ENCODE measurements around the gene PRTG. TPM values are rescaled to one million over a fixed set of nuclear protein-coding genes. Genes with fewer than 3 reads are reported as not detected.
"Not testable (repeated sequence)": the region's sequence is repeated elsewhere in the genome, so short reads cannot be mapped to it uniquely, and the experiment has no call there.

Gene PRTG
- total RNA-seq, 1 experiment from 2014 or later: not detected

DNA sequence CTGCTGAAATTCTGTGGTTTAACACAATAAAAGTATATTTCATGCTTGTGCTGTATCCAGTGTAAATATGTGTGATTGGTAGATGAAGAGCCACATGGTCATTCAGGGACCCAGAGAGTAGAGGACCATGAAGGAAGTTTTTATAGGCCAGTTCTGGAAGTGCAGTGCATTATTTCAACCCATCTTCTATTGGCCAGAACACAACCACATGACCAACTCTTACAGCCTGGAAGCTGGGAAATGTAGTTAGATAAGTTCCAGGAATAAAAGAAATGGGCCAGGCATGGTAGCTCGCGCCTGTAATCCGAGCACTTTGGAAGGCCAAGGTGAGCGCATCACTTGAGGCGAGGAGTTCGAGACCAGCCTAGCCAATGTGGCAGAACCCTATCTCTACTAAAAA lies 21.4 kb upstream of the PRTG start:
- no peaks in the 10 kb centered on the region for H3K27me3 ChIP-seq (ENCODE audit: low read length)

GRCh38 chr15:55758580-55758986 lies 15.6 kb upstream of the PRTG start:
- DNase-seq: no peak
- H4K20me1 ChIP-seq (ENCODE audit: insufficient read depth, low read depth, low read length): no peaks in the 10 kb centered on the region
- H3K4me3 ChIP-seq (ENCODE audit: low read length): no peak overlapping the region
- H2AFZ ChIP-seq (ENCODE audit: low read length): no peak overlapping the region
- H3K4me2 ChIP-seq (ENCODE audit: low read depth, low read length, poor library complexity, severe bottlenecking): no peak overlapping the region
- no peak overlapping the region for H3K27ac ChIP-seq (ENCODE audit: low read length)
- no peaks in the 10 kb centered on the region for H3K36me3 ChIP-seq (ENCODE audit: insufficient read depth, low read length)
- H3K79me2 ChIP-seq (ENCODE audit: low read length): no peaks in the 10 kb centered on the region
- no peaks in the 10 kb centered on the region for H3K27me3 ChIP-seq (ENCODE audit: low read length)
- H3K4me1 ChIP-seq (ENCODE audit: low read length): no peaks in the 10 kb centered on the region
- no peaks in the 10 kb centered on the region for H3K9me3 ChIP-seq (ENCODE audit: low read length)
- no peak overlapping the region for H3K9ac ChIP-seq (ENCODE audit: low read length)
- H3K9me2 ChIP-seq (replicated peaks; ENCODE audit: insufficient read depth, low read length): no peaks in the 10 kb centered on the region

More for the DNA sequence above, 21.4 kb upstream of the PRTG start:
- Histone ChIP-seq H3K4me2 (ENCODE audit: low read depth, low read length, poor library complexity, severe bottlenecking) (no peak overlapping the region), H2AFZ (ENCODE audit: low read length) (no peak overlapping the region), H3K79me2 (ENCODE audit: low read length) (no peaks in the 10 kb centered on the region), H3K27ac (ENCODE audit: low read length) (no peak overlapping the region), H3K9me2 (replicated peaks; ENCODE audit: insufficient read depth, low read length) (no peaks in the 10 kb centered on the region), H3K4me3 (ENCODE audit: low read length) (no peak overlapping the region), H4K20me1 (ENCODE audit: insufficient read depth, low read depth, low read length) (no peaks in the 10 kb centered on the region), H3K4me1 (ENCODE audit: low read length) (no peaks in the 10 kb centered on the region), H3K9me3 (ENCODE audit: low read length) (no peaks in the 10 kb centered on the region), H3K36me3 (ENCODE audit: insufficient read depth, low read length) (no peaks in the 10 kb centered on the region), H3K9ac (ENCODE audit: low read length) (no peak overlapping the region)
- DNase-seq: no peak

GRCh38 chr15:55753433-55753832 lies 10.5 kb upstream of the PRTG start:
- DNase-seq; H3K4me1 ChIP-seq (ENCODE audit: low read length): not testable (repeated sequence)

DNA sequence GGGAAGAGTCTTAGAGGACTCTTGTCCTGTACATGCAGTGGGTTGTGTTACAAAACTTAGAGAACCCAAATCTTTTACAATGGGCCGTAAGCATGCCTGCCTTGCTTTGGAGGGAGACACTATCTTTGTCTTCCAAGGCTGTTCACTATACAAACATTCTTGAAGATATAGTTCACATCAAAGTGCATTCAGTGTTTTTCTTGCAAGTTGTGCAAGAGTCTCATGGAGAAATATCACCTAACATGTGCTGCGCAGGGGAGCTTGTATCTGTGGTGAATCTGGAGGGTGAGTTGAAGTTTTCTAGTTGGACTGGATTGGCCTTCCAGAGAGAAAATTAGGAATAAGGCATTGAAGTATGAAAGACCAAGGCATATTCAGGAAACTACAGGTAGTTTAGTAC lies 7.8 kb upstream of the PRTG start:
- Histone ChIP-seq H3K27ac (ENCODE audit: low read length) (no peak overlapping the region), H3K4me3 (ENCODE audit: low read length) (no peak overlapping the region), H3K27me3 (ENCODE audit: low read length) (no peaks in the 10 kb centered on the region), H4K20me1 (ENCODE audit: insufficient read depth, low read depth, low read length) (no peaks in the 10 kb centered on the region), H3K9ac (ENCODE audit: low read length) (no peak overlapping the region), H3K9me3 (ENCODE audit: low read length) (no peaks in the 10 kb centered on the region), H3K4me2 (ENCODE audit: low read depth, low read length, poor library complexity, severe bottlenecking) (no peak overlapping the region), H3K79me2 (ENCODE audit: low read length) (no peaks in the 10 kb centered on the region), H3K4me1 (ENCODE audit: low read length) (no peaks in the 10 kb centered on the region), H2AFZ (ENCODE audit: low read length) (no peak overlapping the region), H3K36me3 (ENCODE audit: insufficient read depth, low read length) (no peaks in the 10 kb centered on the region), H3K9me2 (replicated peaks; ENCODE audit: insufficient read depth, low read length) (no peaks in the 10 kb centered on the region)
- DNase-seq: no peak

More at GRCh38 chr15:55753433-55753832, 10.5 kb upstream of the PRTG start:
- not testable (repeated sequence) for H3K4me3 ChIP-seq (ENCODE audit: low read length); H3K79me2 ChIP-seq (ENCODE audit: low read length); H4K20me1 ChIP-seq (ENCODE audit: insufficient read depth, low read depth, low read length); H3K36me3 ChIP-seq (ENCODE audit: insufficient read depth, low read length); H2AFZ ChIP-seq (ENCODE audit: low read length); H3K27me3 ChIP-seq (ENCODE audit: low read length); H3K4me2 ChIP-seq (ENCODE audit: low read depth, low read length, poor library complexity, severe bottlenecking); H3K9me3 ChIP-seq (ENCODE audit: low read length); H3K9ac ChIP-seq (ENCODE audit: low read length); H3K9me2 ChIP-seq (replicated peaks; ENCODE audit: insufficient read depth, low read length); H3K27ac ChIP-seq (ENCODE audit: low read length)

- Histone ChIP-seq H3K9ac (ENCODE audit: low read length) (no peak overlapping the region), H2AFZ (ENCODE audit: low read length) (no peak overlapping the region), H3K79me2 (ENCODE audit: low read length) (no peaks in the 10 kb centered on the region), H3K27ac (ENCODE audit: low read length) (no peak overlapping the region), H4K20me1 (ENCODE audit: insufficient read depth, low read depth, low read length) (no peaks in the 10 kb centered on the region), H3K4me1 (ENCODE audit: low read length) (no peaks in the 10 kb centered on the region), H3K9me2 (replicated peaks; ENCODE audit: insufficient read depth, low read length) (no peaks in the 10 kb centered on the region), H3K4me3 (ENCODE audit: low read length) (no peak overlapping the region), H3K9me3 (ENCODE audit: low read length) (no peaks in the 10 kb centered on the region), H3K27me3 (ENCODE audit: low read length) (no peaks in the 10 kb centered on the region), H3K36me3 (ENCODE audit: insufficient read depth, low read length) (no peaks in the 10 kb centered on the region), H3K4me2 (ENCODE audit: low read depth, low read length, poor library complexity, severe bottlenecking) (no peak overlapping the region)
- DNase-seq: no peak
Measured at GRCh38 chr15:55743729-55744655, 1.0 kb upstream of the PRTG start.

GRCh38 chr15:55742498-55742926 lies 440 bp downstream of the PRTG start:
- no peak overlapping the region for H3K4me3 ChIP-seq (ENCODE audit: low read length)
- DNase-seq: no peak
- H3K9me2 ChIP-seq (replicated peaks; ENCODE audit: insufficient read depth, low read length): no peaks in the 10 kb centered on the region
- H2AFZ ChIP-seq (ENCODE audit: low read length): no peak overlapping the region
- no peaks in the 10 kb centered on the region for H3K27me3 ChIP-seq (ENCODE audit: low read length)
- no peak overlapping the region for H3K4me2 ChIP-seq (ENCODE audit: low read depth, low read length, poor library complexity, severe bottlenecking)
- H3K4me1 ChIP-seq (ENCODE audit: low read length): no peaks in the 10 kb centered on the region
- no peaks in the 10 kb centered on the region for H3K9me3 ChIP-seq (ENCODE audit: low read length)
- H4K20me1 ChIP-seq (ENCODE audit: insufficient read depth, low read depth, low read length): no peaks in the 10 kb centered on the region
- no peaks in the 10 kb centered on the region for H3K36me3 ChIP-seq (ENCODE audit: insufficient read depth, low read length)
- no peaks in the 10 kb centered on the region for H3K79me2 ChIP-seq (ENCODE audit: low read length)
- H3K9ac ChIP-seq (ENCODE audit: low read length): no peak overlapping the region
- no peak overlapping the region for H3K27ac ChIP-seq (ENCODE audit: low read length)

DNA sequence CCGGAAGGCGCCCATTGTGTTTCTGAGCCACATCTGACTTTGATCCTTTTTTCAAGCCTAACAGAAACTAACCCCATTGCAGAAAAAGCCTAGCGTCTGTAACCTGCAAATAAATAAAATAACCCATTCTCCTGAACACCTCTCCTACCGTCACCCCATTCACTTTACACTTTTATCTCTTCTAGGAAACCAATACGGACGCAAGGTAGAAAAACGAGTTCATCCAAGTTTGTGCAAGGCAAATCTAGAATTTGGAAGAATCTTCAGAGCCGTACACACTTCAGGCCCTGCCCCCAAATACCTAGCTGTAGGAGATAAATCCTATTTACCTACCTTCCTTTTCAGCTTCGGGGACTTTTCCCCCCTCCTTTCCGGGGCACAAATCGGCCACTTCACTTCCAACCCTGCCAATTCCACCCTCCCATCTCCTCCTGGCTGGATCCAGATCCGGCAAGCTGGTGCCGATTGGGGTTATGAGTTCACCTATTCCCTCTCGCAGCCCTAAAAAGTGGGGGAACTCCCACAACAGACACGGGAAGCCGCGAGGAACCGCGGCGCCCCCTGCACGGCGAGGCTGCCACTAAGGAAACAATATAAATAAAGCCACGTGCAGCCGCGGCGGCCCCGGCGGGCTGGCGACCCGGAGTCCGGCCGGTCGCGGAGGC lies 987 bp downstream of the PRTG start:
- Histone ChIP-seq H3K27ac (ENCODE audit: low read length) (no peak overlapping the region), H3K36me3 (ENCODE audit: insufficient read depth, low read length) (no peaks in the 10 kb centered on the region), H3K4me1 (ENCODE audit: low read length) (no peaks in the 10 kb centered on the region), H3K9ac (ENCODE audit: low read length) (no peak overlapping the region), H4K20me1 (ENCODE audit: insufficient read depth, low read depth, low read length) (no peaks in the 10 kb centered on the region), H3K79me2 (ENCODE audit: low read length) (no peaks in the 10 kb centered on the region), H3K27me3 (ENCODE audit: low read length) (no peaks in the 10 kb centered on the region), H3K4me3 (ENCODE audit: low read length) (no peak overlapping the region), H2AFZ (ENCODE audit: low read length) (no peak overlapping the region), H3K9me3 (ENCODE audit: low read length) (no peaks in the 10 kb centered on the region), H3K9me2 (replicated peaks; ENCODE audit: insufficient read depth, low read length) (no peaks in the 10 kb centered on the region), H3K4me2 (ENCODE audit: low read depth, low read length, poor library complexity, severe bottlenecking) (no peak overlapping the region)
- DNase-seq: no peak

DNA sequence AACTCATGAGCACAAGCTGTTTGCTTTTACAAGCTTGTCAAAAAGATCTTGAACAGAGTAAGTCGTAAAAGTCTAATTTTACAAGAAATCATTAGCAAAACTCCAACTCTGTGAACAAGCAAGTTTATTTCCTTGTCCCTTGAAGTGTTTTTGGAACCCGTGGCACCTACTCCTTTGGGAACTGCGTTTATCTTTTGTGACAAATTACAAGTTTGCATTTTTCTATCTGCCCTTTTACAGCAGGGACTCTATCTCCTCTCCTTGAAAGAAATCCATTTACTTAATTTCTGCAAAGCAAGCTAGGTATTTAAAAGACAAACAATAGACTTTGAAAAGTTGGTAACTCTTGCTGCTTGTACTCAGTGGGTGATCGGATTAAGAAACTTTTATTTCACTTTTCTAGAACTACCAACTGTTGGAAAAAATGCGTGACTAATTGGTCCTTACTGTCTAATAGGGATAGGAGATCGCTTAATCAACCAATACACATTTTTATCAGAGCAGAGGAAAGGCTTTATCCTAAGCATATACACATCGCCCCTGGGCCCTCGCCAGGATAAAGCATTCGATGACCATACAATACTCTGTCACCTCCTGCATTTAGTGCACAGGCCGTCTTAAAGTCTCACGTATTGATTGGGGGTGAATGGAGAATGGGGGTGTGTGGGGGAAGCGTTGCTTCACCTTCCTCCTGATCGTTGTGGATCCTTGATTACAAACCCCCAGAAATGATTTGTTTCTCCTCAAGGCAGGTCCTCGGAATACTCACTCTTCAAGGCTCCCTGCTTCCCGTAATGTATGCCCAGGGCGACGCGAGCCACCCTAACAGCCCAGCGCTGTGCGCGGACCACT lies 1.7 kb downstream of the PRTG start:
- Histone ChIP-seq H3K79me2 (ENCODE audit: low read length) (no peaks in the 10 kb centered on the region), H4K20me1 (ENCODE audit: insufficient read depth, low read depth, low read length) (no peaks in the 10 kb centered on the region), H3K36me3 (ENCODE audit: insufficient read depth, low read length) (no peaks in the 10 kb centered on the region), H3K27me3 (ENCODE audit: low read length) (no peaks in the 10 kb centered on the region), H3K9ac (ENCODE audit: low read length) (no peak overlapping the region), H3K9me2 (replicated peaks; ENCODE audit: insufficient read depth, low read length) (no peaks in the 10 kb centered on the region), H3K4me1 (ENCODE audit: low read length) (no peaks in the 10 kb centered on the region), H3K4me2 (ENCODE audit: low read depth, low read length, poor library complexity, severe bottlenecking) (no peak overlapping the region), H3K9me3 (ENCODE audit: low read length) (no peaks in the 10 kb centered on the region), H2AFZ (ENCODE audit: low read length) (no peak overlapping the region), H3K27ac (ENCODE audit: low read length) (no peak overlapping the region), H3K4me3 (ENCODE audit: low read length) (no peak overlapping the region)
- DNase-seq: no peak

All from Karpas-422 (cell line).